CD4-positive, CD25-positive, alpha-beta regulatory T cell (primary cell): Measurements from ENCODE around the gene EEF1E1. TPM values are rescaled to one million over a fixed set of nuclear protein-coding genes. Genes with fewer than 3 reads are reported as not detected.

ENCODE experiments used
- ATAC-seq, 2 donors: fragments of 150-1000 bp; cut with Tn5 transposase; one replicate each; pipeline ENCODE4 v1.10.0; 2021; ENCODE audit warnings: low read depth in 2 of 2, moderate number of reproducible peaks in 2 of 2, moderate library complexity in 1 of 2
- DNase-seq, 3 donors: peaks; one replicate each; pipeline versions ENCODE4 v3.0.0 to v3.0.0-alpha.2; 2012 to 2022; ENCODE audit warnings: mixed read lengths in 1 of 3
- H3K27ac ChIP-seq: one replicate; pipeline ENCODE4 v1.7.0; 2013; ENCODE audit warnings: mild to moderate bottlenecking, low read length; ENCODE audit not compliant: insufficient read depth, poor library complexity, severe bottlenecking
- H3K27me3 ChIP-seq: one replicate; pipeline ENCODE4 v1.7.0; 2013; ENCODE audit warnings: low read length; ENCODE audit not compliant: control insufficient read depth, insufficient read depth
- H3K36me3 ChIP-seq: one replicate; pipeline ENCODE4 v1.7.0; 2013; ENCODE audit warnings: mild to moderate bottlenecking, low read length, moderate library complexity; ENCODE audit not compliant: control insufficient read depth, insufficient read depth
- H3K4me1 ChIP-seq: 2 replicates; pipeline ENCODE4 v1.7.0; 2013; ENCODE audit warnings: mild to moderate bottlenecking, low read length; ENCODE audit not compliant: insufficient read depth, control insufficient read depth, poor library complexity, severe bottlenecking
- H3K4me3 ChIP-seq: one replicate; pipeline ENCODE4 v1.7.0; 2013; ENCODE audit warnings: low read depth, mild to moderate bottlenecking, low read length, moderate library complexity
- H3K9me3 ChIP-seq, 2 experiments: 1 replicate in 1 of 2; 2 replicates in 1 of 2; pipeline ENCODE4 v1.7.0; 2013; ENCODE audit warnings: low read length in 2 of 2, mild to moderate bottlenecking in 1 of 2, moderate library complexity in 1 of 2; ENCODE audit not compliant: control insufficient read depth in 2 of 2
- H3K27ac Mint-ChIP-seq, 3 donors: one replicate each; pipeline ENCODE4 v1.8.0; 2020 to 2022; ENCODE audit warnings: mild to moderate bottlenecking in 3 of 3, mixed read lengths in 3 of 3, moderate library complexity in 2 of 3
- H3K27me3 Mint-ChIP-seq: one replicate; pipeline ENCODE4 v1.8.0; 2022; ENCODE audit warnings: mild to moderate bottlenecking, mixed read lengths
- H3K36me3 Mint-ChIP-seq: one replicate; pipeline ENCODE4 v1.8.0; 2020; ENCODE audit warnings: mixed read lengths
- H3K4me1 Mint-ChIP-seq, 4 donors: one replicate each; pipeline ENCODE4 v1.8.0; 2020 to 2022; ENCODE audit warnings: mixed read lengths in 4 of 4, mild to moderate bottlenecking in 1 of 4
- H3K4me3 Mint-ChIP-seq, 4 donors: one replicate each; pipeline ENCODE4 v1.8.0; 2020 to 2022; ENCODE audit warnings: mild to moderate bottlenecking in 4 of 4, mixed read lengths in 4 of 4, moderate library complexity in 3 of 4
- H3K9me3 Mint-ChIP-seq, 7 donors: one replicate each; pipeline ENCODE4 v1.8.0; 2020 to 2022; ENCODE audit warnings: mixed read lengths in 7 of 7, mild to moderate bottlenecking in 3 of 7, moderate library complexity in 2 of 7
- polyA plus RNA-seq, 4 donors: library from polyadenylated mRNA; unstranded; fragments of 300-500 nt; fragmentation: Illumina TruSeq; gene quantifications; one replicate each; pipeline ENCODE4 v1.2.3, GENCODE V29; 2021
- total RNA-seq: library from RNA; stranded (reverse); gene quantifications from one replicate; pipeline ENCODE4 v1.2.3, GENCODE V29; 2022

EEF1E1 gene
- total and polyA plus RNA-seq, 5 donors from 2014 or later = 13.1 to 68.9 (median 59.1) TPM

GRCh38 chr6:8087870-8088754 lies 14.2 kb downstream of the EEF1E1 start:
- Mint-ChIP-seq H3K9me3 (peaks cover 0 to 7% (median 0%) of the 10 kb centered on the region in 7 donors), H3K27me3 (no peaks in the 10 kb centered on the region), H3K36me3 (peaks cover 64% of the 10 kb centered on the region), H3K4me1 (peaks cover 7 to 20% (median 11%) of the 10 kb centered on the region in 4 donors), H3K4me3 (no peak overlapping the region), H3K27ac (peak overlapping the region in 1 of 3 donors; percentile 85)
- Histone ChIP-seq H3K36me3 (peaks cover 69% of the 10 kb centered on the region), H3K9me3 (peaks cover 0 to 2% of the 10 kb centered on the region in 2 experiments), H3K27me3 (no peaks in the 10 kb centered on the region), H3K4me1 (no peaks in the 10 kb centered on the region), H3K27ac (no peak overlapping the region), H3K4me3 (no peak overlapping the region)
- ATAC-seq = no peak
- no peak for DNase-seq

DNA sequence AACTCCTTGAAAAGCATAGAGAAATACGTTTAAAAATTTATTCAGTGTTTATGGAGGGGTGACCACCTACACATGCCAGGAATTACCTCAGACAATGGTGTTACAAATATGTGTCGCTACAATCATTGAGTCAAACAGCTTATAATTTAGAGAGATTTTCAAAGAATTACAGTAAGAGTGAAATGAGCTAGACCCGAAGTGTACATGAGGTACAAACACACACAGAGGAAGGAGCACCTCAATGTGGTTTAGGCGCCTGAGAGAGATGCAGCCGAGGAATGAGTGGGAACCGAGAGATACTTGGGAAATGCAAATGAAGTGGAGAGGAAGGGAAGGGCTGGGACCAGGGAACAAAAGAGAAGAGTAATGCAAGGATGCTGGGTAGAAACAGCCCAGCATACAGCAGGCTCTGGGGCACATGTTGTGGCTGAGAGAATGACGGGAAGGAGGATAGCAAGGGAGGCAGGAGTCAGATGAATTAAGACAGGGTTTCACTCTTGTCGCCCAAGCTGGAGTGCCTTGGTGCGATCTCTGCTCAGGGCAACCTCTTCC lies 15.5 kb downstream of the EEF1E1 start:
- Histone ChIP-seq H3K9me3 (peaks cover 0 to 2% of the 10 kb centered on the region in 2 experiments), H3K36me3 (peaks cover 64% of the 10 kb centered on the region), H3K27ac (no peak overlapping the region), H3K27me3 (no peaks in the 10 kb centered on the region), H3K4me1 (no peaks in the 10 kb centered on the region), H3K4me3 (no peak overlapping the region)
- Mint-ChIP-seq H3K4me3 (no peak overlapping the region), H3K4me1 (peaks cover 5 to 20% (median 10%) of the 10 kb centered on the region in 4 donors), H3K36me3 (peaks cover 58% of the 10 kb centered on the region), H3K27me3 (no peaks in the 10 kb centered on the region), H3K9me3 (peaks cover 0 to 7% (median 0%) of the 10 kb centered on the region in 7 donors), H3K27ac (no peak overlapping the region)
- DNase-seq (no peak), ATAC-seq (no peak)

- Histone ChIP-seq H3K9me3 (no peaks in the 10 kb centered on the region), H3K4me3 (no peak overlapping the region), H3K4me1 (no peaks in the 10 kb centered on the region), H3K27ac (no peak overlapping the region), H3K36me3 (peaks cover 53% of the 10 kb centered on the region), H3K27me3 (no peaks in the 10 kb centered on the region)
- ATAC-seq (no peak), DNase-seq (no peak)
- Mint-ChIP-seq H3K36me3 (peaks cover 53% of the 10 kb centered on the region), H3K27ac (no peak overlapping the region), H3K4me3 (no peak overlapping the region), H3K9me3 (peaks cover 0 to 4% (median 0%) of the 10 kb centered on the region in 7 donors), H3K4me1 (peaks cover 5 to 20% (median 12%) of the 10 kb centered on the region in 4 donors), H3K27me3 (no peaks in the 10 kb centered on the region)
These were observed 17.3 kb downstream of the EEF1E1 start for GRCh38 chr6:8085053-8085511.

GRCh38 chr6:8084586-8084985 lies 17.8 kb downstream of the EEF1E1 start:
- H3K9me3 ChIP-seq = no peaks in the 10 kb centered on the region
- ATAC-seq (no peak), DNase-seq (no peak)
- peaks cover 5 to 21% (median 14%) of the 10 kb centered on the region in 4 donors for H3K4me1 Mint-ChIP-seq
- no peak overlapping the region for H3K4me3 Mint-ChIP-seq
- H3K27me3 ChIP-seq = no peaks in the 10 kb centered on the region
- no peak overlapping the region for H3K27ac Mint-ChIP-seq
- no peaks in the 10 kb centered on the region for H3K4me1 ChIP-seq
- H3K4me3 ChIP-seq = no peak overlapping the region
- H3K27ac ChIP-seq = no peak overlapping the region
- no peaks in the 10 kb centered on the region for H3K27me3 Mint-ChIP-seq
- peaks cover 55% of the 10 kb centered on the region for H3K36me3 Mint-ChIP-seq
- H3K36me3 ChIP-seq = peaks cover 48% of the 10 kb centered on the region
- peaks cover 0 to 4% (median 0%) of the 10 kb centered on the region in 7 donors for H3K9me3 Mint-ChIP-seq

GRCh38 chr6:8082954-8083858 lies 19.1 kb downstream of the EEF1E1 start:
- ATAC-seq (no peak), DNase-seq (no peak)
- H3K9me3 ChIP-seq = no peaks in the 10 kb centered on the region
- peaks cover 37% of the 10 kb centered on the region for H3K36me3 ChIP-seq
- no peak overlapping the region for H3K4me3 Mint-ChIP-seq
- H3K4me3 ChIP-seq = no peak overlapping the region
- no peaks in the 10 kb centered on the region for H3K27me3 ChIP-seq
- peaks cover 46% of the 10 kb centered on the region for H3K36me3 Mint-ChIP-seq
- H3K4me1 ChIP-seq = no peaks in the 10 kb centered on the region
- H3K27ac Mint-ChIP-seq = no peak overlapping the region
- peaks cover 0 to 2% (median 0%) of the 10 kb centered on the region in 7 donors for H3K9me3 Mint-ChIP-seq
- peaks cover 5 to 26% (median 14%) of the 10 kb centered on the region in 4 donors for H3K4me1 Mint-ChIP-seq
- no peaks in the 10 kb centered on the region for H3K27me3 Mint-ChIP-seq
- H3K27ac ChIP-seq = no peak overlapping the region

- Mint-ChIP-seq H3K4me3 (no peak overlapping the region), H3K9me3 (peaks cover 0 to 2% (median 0%) of the 10 kb centered on the region in 7 donors), H3K27me3 (no peaks in the 10 kb centered on the region), H3K27ac (no peak overlapping the region), H3K4me1 (peaks cover 5 to 30% (median 14%) of the 10 kb centered on the region in 4 donors), H3K36me3 (peaks cover 43% of the 10 kb centered on the region)
- H3K27me3 ChIP-seq = no peaks in the 10 kb centered on the region
- no peak for DNase-seq
- no peaks in the 10 kb centered on the region for H3K9me3 ChIP-seq
- peaks cover 32% of the 10 kb centered on the region for H3K36me3 ChIP-seq
- ATAC-seq = no peak
- no peak overlapping the region for H3K27ac ChIP-seq
- no peak overlapping the region for H3K4me3 ChIP-seq
- no peaks in the 10 kb centered on the region for H3K4me1 ChIP-seq
These were observed 19.8 kb downstream of the EEF1E1 start for GRCh38 chr6:8082572-8082953.

GRCh38 chr6:8080362-8081151 lies 21.8 kb downstream of the EEF1E1 start:
- H3K27me3 Mint-ChIP-seq = no peaks in the 10 kb centered on the region
- peaks cover 0 to 30% (median 10%) of the 10 kb centered on the region in 4 donors for H3K4me1 Mint-ChIP-seq
- peaks cover 16% of the 10 kb centered on the region for H3K36me3 ChIP-seq
- no peak overlapping the region for H3K27ac ChIP-seq
- H3K27me3 ChIP-seq = no peaks in the 10 kb centered on the region
- no peak overlapping the region for H3K4me3 ChIP-seq
- ATAC-seq (no peak), DNase-seq (no peak)
- no peaks in the 10 kb centered on the region for H3K9me3 Mint-ChIP-seq
- H3K27ac Mint-ChIP-seq = peak overlapping the region in 1 of 3 donors; percentile 6
- no peaks in the 10 kb centered on the region for H3K9me3 ChIP-seq
- H3K4me1 ChIP-seq = no peaks in the 10 kb centered on the region
- H3K36me3 Mint-ChIP-seq = peaks cover 29% of the 10 kb centered on the region
- no peak overlapping the region for H3K4me3 Mint-ChIP-seq
